OCI-LY7 (cell line): Measurements from ENCODE around the gene DDAH1. TPM values are rescaled to one million over a fixed set of nuclear protein-coding genes. Genes with fewer than 3 reads are reported as not detected.

Experiments used
- BruUV-seq: library from RNA; stranded (reverse); fragments of 400-500 nt; replicated peaks from 2 replicates; lab custom pipeline; 2021; lab: Mats Ljungman, UMichigan
- CTCF ChIA-PET: fragments of 300-600 bp; sonication (Branson Sonifier 250); formaldehyde crosslinking; loops from one replicate; lab custom pipeline; 2022; ENCODE audit warnings: antibody characterized with exemption; ENCODE audit not compliant: unreplicated experiment; lab: Charles Lee
- POLR2A ChIA-PET: fragments of 300-600 bp; sonication (Branson Sonifier 250); formaldehyde crosslinking; loops from one replicate; lab custom pipeline; 2022; ENCODE audit warnings: antibody characterized with exemption; lab: Charles Lee
- DNase-seq: peaks from one replicate; pipeline ENCODE4 v3.0.0-alpha.2; 2015; ENCODE audit warnings: low spot score
- H2AFZ ChIP-seq: fragments of 200-600 bp; sonication (generic), shearing (Covaris generic); 2 replicates; pipeline ENCODE4 v1.6.1; 2014; ENCODE audit warnings: mild to moderate bottlenecking, antibody characterized with exemption, low read length, moderate library complexity
- H3K27ac ChIP-seq: fragments of 200-600 bp; sonication (generic); 2 replicates; pipeline ENCODE4 v1.5.1; 2014; ENCODE audit warnings: mixed run types, low read depth, mild to moderate bottlenecking, moderate library complexity, low read length, inconsistent platforms; ENCODE audit not compliant: poor library complexity, severe bottlenecking
- H3K36me3 ChIP-seq: fragments of 200-600 bp; sonication (generic); 2 replicates; pipeline ENCODE4 v1.6.1; 2014; ENCODE audit warnings: mild to moderate bottlenecking, antibody characterized with exemption, low read length, moderate library complexity, mixed read lengths; ENCODE audit not compliant: insufficient read depth
- H3K4me1 ChIP-seq: fragments of 200-600 bp; sonication (generic); 2 replicates; pipeline ENCODE4 v1.5.1; 2014; ENCODE audit warnings: mild to moderate bottlenecking, low read length; ENCODE audit not compliant: insufficient read depth, poor library complexity, severe bottlenecking
- H3K4me2 ChIP-seq: fragments of 200-600 bp; sonication (generic); 2 replicates; pipeline ENCODE4 v1.6.1; 2014; ENCODE audit warnings: mild to moderate bottlenecking, low read length
- H3K4me3 ChIP-seq: fragments of 200-600 bp; sonication (generic); 2 replicates; pipeline ENCODE4 v1.5.1; 2014; ENCODE audit warnings: mild to moderate bottlenecking, low read depth, low read length; ENCODE audit not compliant: poor library complexity, severe bottlenecking
- H3K79me2 ChIP-seq: fragments of 200-600 bp; sonication (generic); 2 replicates; pipeline ENCODE4 v1.6.1; 2016; ENCODE audit warnings: low read depth, mild to moderate bottlenecking, low read length, moderate library complexity, mixed read lengths; ENCODE audit not compliant: insufficient read depth
- H3K9me2 ChIP-seq: fragments of 200-600 bp; sonication (generic); 2 replicates; pipeline ENCODE4 v1.6.1; 2016; ENCODE audit warnings: mild to moderate bottlenecking, low read length, mixed read lengths; ENCODE audit not compliant: insufficient read depth
- H3K9me3 ChIP-seq: fragments of 200-600 bp; sonication (generic); 2 replicates; pipeline ENCODE4 v1.6.1; 2014; ENCODE audit warnings: mild to moderate bottlenecking, mixed run types, low read length, mixed read lengths
- H4K20me1 ChIP-seq: fragments of 200-600 bp; sonication (generic); 2 replicates; pipeline ENCODE4 v1.6.1; 2014; ENCODE audit warnings: mild to moderate bottlenecking, antibody characterized with exemption, low read length, moderate library complexity, mixed read lengths; ENCODE audit not compliant: insufficient read depth
- EZH2phosphoT487 ChIP-seq: fragments of 200-600 bp; sonication (generic); IDR thresholded peaks from 2 replicates; pipeline ENCODE4 v1.6.1; 2018; ENCODE audit warnings: low read depth, borderline replicate concordance, mild to moderate bottlenecking, mixed run types, antibody characterized with exemption, low read length, moderate library complexity, mixed read lengths
- intact Hi-C: fragments of 100-400 bp; cut with micrococcal nuclease; formaldehyde crosslinking; loops from one replicate; pipeline ENCODE4 v1.10.0; 2022; ENCODE audit not compliant: unreplicated experiment
- total RNA-seq, 2 experiments: library from RNA; depleted of rRNA in 1 of 2; stranded (reverse); fragments of >200 nt in 1 of 2; shearing (Covaris generic) in 1 of 2; gene quantifications; 2 replicates each; pipeline ENCODE4 v1.2.3, GENCODE V29; 2014 to 2022
- TF ChIP-seq, protein P1 (sequence below): fragments of 200-600 bp; sonication (generic); conservative IDR thresholded peaks from 2 replicates; pipeline ENCODE4 v1.5.1; 2014; ENCODE audit warnings: mild to moderate bottlenecking, antibody characterized with exemption, low read length, moderate library complexity, mixed read lengths

DDAH1 gene
- total RNA-seq, 2 experiments from 2014 or later, result not detected

DNA sequence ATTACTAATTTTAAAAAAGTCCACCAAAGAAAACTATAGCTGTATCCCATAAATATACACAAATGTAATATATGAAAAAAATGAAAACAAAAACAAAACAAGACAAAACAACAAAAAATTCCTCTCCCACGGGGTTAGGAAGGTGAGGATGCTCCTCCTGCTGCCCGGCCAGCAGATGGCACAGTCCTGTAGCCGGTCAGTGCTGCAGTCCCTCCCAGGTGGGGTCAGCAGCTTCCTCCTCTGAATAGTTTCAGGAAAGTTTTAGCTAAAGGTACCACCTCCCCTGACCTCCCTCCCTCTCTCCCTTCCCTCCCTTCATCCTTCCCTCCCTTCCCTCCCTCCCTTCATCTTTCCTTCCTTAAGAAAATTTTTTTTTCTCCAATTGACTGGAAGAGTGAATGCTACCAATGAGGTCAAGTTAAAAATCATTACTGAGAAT lies 120.7 kb downstream of the DDAH1 start:
- intact Hi-C loops, result no loop called here
- H3K9me3 ChIP-seq, result no peaks in the 10 kb centered on the region
- no peaks in the 10 kb centered on the region for H3K36me3 ChIP-seq
- no peak overlapping the region for H3K4me2 ChIP-seq
- no peaks in the 10 kb centered on the region for H3K9me2 ChIP-seq
- ChIA-PET CTCF (no interaction called here), POLR2A (no interaction called here)
- BruUV-seq, result no TSS peak
- H3K4me3 ChIP-seq, result no peak overlapping the region
- no peaks in the 10 kb centered on the region for H4K20me1 ChIP-seq
- no peaks in the 10 kb centered on the region for H3K4me1 ChIP-seq
- H2AFZ ChIP-seq, result no peak overlapping the region
- peak; percentile 4 for DNase-seq
- TF ChIP-seq, protein P1, sequence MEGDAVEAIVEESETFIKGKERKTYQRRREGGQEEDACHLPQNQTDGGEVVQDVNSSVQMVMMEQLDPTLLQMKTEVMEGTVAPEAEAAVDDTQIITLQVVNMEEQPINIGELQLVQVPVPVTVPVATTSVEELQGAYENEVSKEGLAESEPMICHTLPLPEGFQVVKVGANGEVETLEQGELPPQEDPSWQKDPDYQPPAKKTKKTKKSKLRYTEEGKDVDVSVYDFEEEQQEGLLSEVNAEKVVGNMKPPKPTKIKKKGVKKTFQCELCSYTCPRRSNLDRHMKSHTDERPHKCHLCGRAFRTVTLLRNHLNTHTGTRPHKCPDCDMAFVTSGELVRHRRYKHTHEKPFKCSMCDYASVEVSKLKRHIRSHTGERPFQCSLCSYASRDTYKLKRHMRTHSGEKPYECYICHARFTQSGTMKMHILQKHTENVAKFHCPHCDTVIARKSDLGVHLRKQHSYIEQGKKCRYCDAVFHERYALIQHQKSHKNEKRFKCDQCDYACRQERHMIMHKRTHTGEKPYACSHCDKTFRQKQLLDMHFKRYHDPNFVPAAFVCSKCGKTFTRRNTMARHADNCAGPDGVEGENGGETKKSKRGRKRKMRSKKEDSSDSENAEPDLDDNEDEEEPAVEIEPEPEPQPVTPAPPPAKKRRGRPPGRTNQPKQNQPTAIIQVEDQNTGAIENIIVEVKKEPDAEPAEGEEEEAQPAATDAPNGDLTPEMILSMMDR, result peak; percentile 45
- no peak for TF ChIP-seq EZH2phosphoT487
- no peak overlapping the region for H3K27ac ChIP-seq
- no peaks in the 10 kb centered on the region for H3K79me2 ChIP-seq

DNA sequence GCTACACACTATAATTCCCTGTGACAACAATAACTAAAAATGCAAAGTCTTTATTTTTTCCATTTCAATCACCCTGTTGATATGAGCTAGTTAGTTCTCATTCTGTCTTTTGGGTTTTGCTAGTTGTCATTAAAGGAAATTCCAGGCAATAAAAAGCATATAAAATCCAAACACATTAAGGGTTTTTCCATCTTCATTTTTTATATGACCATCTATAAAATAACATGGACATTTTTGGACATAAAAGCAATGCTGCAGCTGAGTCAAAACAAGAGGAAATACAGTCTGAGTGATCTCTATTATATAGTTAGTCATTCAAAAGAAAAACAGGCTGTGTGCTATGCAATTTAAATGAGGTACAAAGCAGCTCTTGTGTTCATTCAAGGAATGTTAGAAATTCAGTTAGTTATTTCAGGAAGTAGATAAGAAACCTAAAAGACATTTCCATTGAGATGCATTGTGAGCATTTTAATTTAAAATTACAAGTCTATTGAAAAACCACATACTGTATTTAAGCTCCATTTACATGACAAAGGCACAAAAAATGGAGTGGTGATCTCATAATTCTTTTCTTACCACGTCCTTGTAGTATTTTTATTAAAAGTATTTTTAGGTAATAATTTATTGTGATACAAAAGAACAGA lies 121.2 kb downstream of the DDAH1 start:
- intact Hi-C loops, result no loop called here
- no peak overlapping the region for H3K27ac ChIP-seq
- no peak for DNase-seq
- H3K36me3 ChIP-seq, result no peaks in the 10 kb centered on the region
- H3K9me3 ChIP-seq, result no peaks in the 10 kb centered on the region
- H3K4me3 ChIP-seq, result no peak overlapping the region
- H3K4me1 ChIP-seq, result no peaks in the 10 kb centered on the region
- H3K9me2 ChIP-seq, result no peaks in the 10 kb centered on the region
- BruUV-seq, result no TSS peak
- POLR2A ChIA-PET, result interaction anchor here (0.6 kb wide), 1 partner anchor 275 kb away, joined by 3 read pairs; no protein-coding TSS in a partner anchor
- H4K20me1 ChIP-seq, result no peaks in the 10 kb centered on the region
- no peak for TF ChIP-seq EZH2phosphoT487
- no peak overlapping the region for H2AFZ ChIP-seq
- CTCF ChIA-PET, result no interaction called here
- no peak overlapping the region for H3K4me2 ChIP-seq
- no peaks in the 10 kb centered on the region for H3K79me2 ChIP-seq

GRCh38 chr1:85343213-85343611 lies 121.7 kb downstream of the DDAH1 start:
- Histone ChIP-seq H3K4me1 (no peaks in the 10 kb centered on the region), H3K9me3 (no peaks in the 10 kb centered on the region), H3K9me2 (no peaks in the 10 kb centered on the region), H3K79me2 (no peaks in the 10 kb centered on the region), H2AFZ (no peak overlapping the region), H3K27ac (no peak overlapping the region), H3K4me3 (no peak overlapping the region), H4K20me1 (no peaks in the 10 kb centered on the region), H3K4me2 (no peak overlapping the region), H3K36me3 (no peaks in the 10 kb centered on the region)
- intact Hi-C loops, result no loop called here
- no TSS peak for BruUV-seq
- TF ChIP-seq, protein P1, result no peak
- no peak for TF ChIP-seq EZH2phosphoT487
- CTCF ChIA-PET, result no interaction called here
- DNase-seq, result no peak
- POLR2A ChIA-PET, result interaction anchor here (0.6 kb wide), 1 partner anchor 276 kb away, joined by 3 read pairs; no protein-coding TSS in a partner anchor
